Skeletal muscle tissue (tissue), 4 donors: ENCODE results near the gene LHX2. TPM values are rescaled to one million over a fixed set of nuclear protein-coding genes. Genes with fewer than 3 reads are reported as not detected.
"Not testable (repeated sequence)": the region's sequence is repeated elsewhere in the genome, so short reads cannot be mapped to it uniquely, and the experiment has no call there.

ENCODE experiments used
- H3K27ac ChIP-seq: one replicate; pipeline ENCODE4 v1.7.0; 2013; ENCODE audit warnings: mild to moderate bottlenecking, low read depth, low read length, inconsistent platforms
- H3K27me3 ChIP-seq, 3 donors: one replicate each; pipeline ENCODE4 v1.7.0; 2013; ENCODE audit warnings: low read length in 3 of 3; ENCODE audit not compliant: control insufficient read depth in 3 of 3, insufficient read depth in 3 of 3
- H3K36me3 ChIP-seq, 3 donors: one replicate each; pipeline ENCODE4 v1.7.0; 2013; ENCODE audit warnings: low read length in 3 of 3; ENCODE audit not compliant: control insufficient read depth in 3 of 3, insufficient read depth in 3 of 3
- H3K4me1 ChIP-seq, 3 donors: one replicate each; pipeline ENCODE4 v1.7.0; 2013; ENCODE audit warnings: low read length in 3 of 3, mild to moderate bottlenecking in 3 of 3; ENCODE audit not compliant: control insufficient read depth in 3 of 3, insufficient read depth in 3 of 3
- H3K4me3 ChIP-seq, 3 donors: one replicate each; pipeline ENCODE4 v1.7.0; 2013; ENCODE audit warnings: low read length in 3 of 3
- H3K9ac ChIP-seq, 3 donors: one replicate each; pipeline ENCODE4 v1.7.0; 2013; ENCODE audit warnings: low read length in 3 of 3, mild to moderate bottlenecking in 3 of 3, moderate library complexity in 2 of 3, low read depth in 1 of 3
- H3K9me3 ChIP-seq, 3 donors: one replicate each; pipeline ENCODE4 v1.7.0; 2013; ENCODE audit warnings: low read length in 3 of 3; ENCODE audit not compliant: control insufficient read depth in 3 of 3
- total RNA-seq: library from RNA; depleted of rRNA; stranded (reverse); fragments of >200 nt; gene quantifications from one replicate; pipeline ENCODE4 v1.2.3, GENCODE V29; 2014
- donor health status: Osteomylitis.

The LHX2 gene
- total RNA-seq, 1 donor from 2014 or later, result under 0.01 TPM

GRCh38 chr9:123978981-123979380 lies 32.6 kb upstream of the LHX2 start:
- H3K36me3 ChIP-seq, result no peaks in the 10 kb centered on the region
- H3K4me3 ChIP-seq, result no peak overlapping the region
- no peak overlapping the region for H3K27ac ChIP-seq
- no peak overlapping the region for H3K9ac ChIP-seq
- no peaks in the 10 kb centered on the region for H3K9me3 ChIP-seq
- H3K4me1 ChIP-seq, result no peaks in the 10 kb centered on the region
- H3K27me3 ChIP-seq, result peaks cover 10 to 26% (median 16%) of the 10 kb centered on the region in 3 donors

DNA sequence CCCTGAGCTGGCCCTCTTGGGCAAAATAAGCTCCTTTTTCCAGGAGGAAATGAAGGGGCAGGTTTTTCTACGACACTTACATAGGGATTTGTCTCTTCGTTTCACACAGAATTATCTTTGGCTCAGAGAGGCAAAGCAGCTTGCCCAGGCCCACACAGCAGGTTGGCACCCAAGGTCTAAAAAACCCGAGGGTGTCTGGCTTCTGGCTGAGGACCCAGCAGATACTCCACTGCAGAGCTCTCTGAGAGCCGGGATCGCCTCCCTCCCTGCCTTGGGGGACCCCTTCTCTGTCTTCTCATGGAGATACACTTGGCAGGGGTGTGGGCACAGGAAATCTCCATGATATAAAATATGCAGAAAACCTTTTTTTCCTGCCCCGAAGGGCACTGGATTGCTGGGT lies 29.0 kb upstream of the LHX2 start:
- Histone ChIP-seq H3K9ac (no peak overlapping the region), H3K36me3 (no peaks in the 10 kb centered on the region), H3K9me3 (no peaks in the 10 kb centered on the region), H3K27me3 (peaks cover 9 to 21% (median 20%) of the 10 kb centered on the region in 3 donors), H3K4me1 (no peaks in the 10 kb centered on the region), H3K4me3 (no peak overlapping the region), H3K27ac (no peak overlapping the region)

DNA sequence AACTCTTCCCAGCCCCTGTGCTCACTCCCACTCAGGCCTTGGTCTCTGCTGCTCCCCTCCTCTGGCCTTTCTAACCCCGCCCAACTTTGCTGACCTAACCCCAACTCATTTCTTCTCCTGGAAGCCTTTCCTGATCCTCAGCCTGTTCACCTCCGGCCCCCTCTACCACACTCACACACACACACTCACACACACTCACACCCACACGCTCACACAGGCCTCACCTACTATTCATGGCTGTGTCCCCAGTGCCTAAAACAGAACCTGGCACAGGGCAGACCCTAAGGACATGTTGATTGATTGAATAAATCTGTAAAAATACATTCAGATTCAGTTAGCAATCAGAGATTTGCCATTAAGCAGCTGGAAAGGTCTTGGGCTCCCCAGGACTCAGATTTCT lies 28.5 kb upstream of the LHX2 start:
- Histone ChIP-seq H3K27me3 (peaks cover 12 to 21% (median 20%) of the 10 kb centered on the region in 3 donors), H3K9ac (no peak overlapping the region)

GRCh38 chr9:123984802-123985201 lies 26.8 kb upstream of the LHX2 start:
- Histone ChIP-seq H3K4me1 (no peaks in the 10 kb centered on the region), H3K9ac (no peak overlapping the region), H3K9me3 (no peaks in the 10 kb centered on the region), H3K36me3 (no peaks in the 10 kb centered on the region), H3K27ac (no peak overlapping the region), H3K4me3 (no peak overlapping the region), H3K27me3 (peaks cover 12 to 18% (median 17%) of the 10 kb centered on the region in 3 donors)

More for the DNA sequence above, 28.5 kb upstream of the LHX2 start:
- H3K27ac ChIP-seq, result no peak overlapping the region
- H3K4me1 ChIP-seq, result no peaks in the 10 kb centered on the region
- H3K4me3 ChIP-seq, result no peak overlapping the region
- H3K36me3 ChIP-seq, result no peaks in the 10 kb centered on the region
- no peaks in the 10 kb centered on the region for H3K9me3 ChIP-seq

DNA sequence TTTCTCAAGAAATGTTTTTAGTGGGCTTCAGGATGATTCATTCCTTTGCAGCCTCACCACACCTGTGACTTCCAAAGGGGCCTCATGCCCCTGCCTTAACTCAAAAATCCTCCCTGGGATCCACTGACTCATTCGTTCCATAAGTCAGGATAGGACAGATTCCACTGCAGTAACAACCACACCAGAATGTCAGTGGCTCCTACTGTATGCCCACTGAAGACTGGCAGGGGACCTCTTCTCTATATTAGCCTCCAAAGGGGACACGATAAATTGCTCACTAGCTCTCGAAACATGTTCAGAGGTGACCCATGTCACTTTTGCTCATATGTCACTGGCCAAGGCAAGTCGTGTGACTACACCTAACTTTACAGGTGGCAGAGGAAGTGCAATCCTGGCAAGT lies 25.7 kb upstream of the LHX2 start:
- Histone ChIP-seq H3K36me3 (no peaks in the 10 kb centered on the region), H3K27me3 (peaks cover 11 to 16% (median 13%) of the 10 kb centered on the region in 3 donors), H3K4me1 (no peaks in the 10 kb centered on the region), H3K9ac (no peak overlapping the region), H3K27ac (no peak overlapping the region), H3K4me3 (no peak overlapping the region), H3K9me3 (no peaks in the 10 kb centered on the region)

- Histone ChIP-seq H3K9ac (no peak overlapping the region), H3K27me3 (peaks cover 14 to 23% (median 22%) of the 10 kb centered on the region in 3 donors), H3K9me3 (no peaks in the 10 kb centered on the region), H3K4me3 (no peak overlapping the region), H3K27ac (no peak overlapping the region), H3K4me1 (no peaks in the 10 kb centered on the region), H3K36me3 (no peaks in the 10 kb centered on the region)
Observed at GRCh38 chr9:123990427-123990826, 21.1 kb upstream of the LHX2 start.

GRCh38 chr9:123992679-123993078 lies 18.9 kb upstream of the LHX2 start:
- not testable (repeated sequence) for H3K36me3 ChIP-seq, H3K9me3 ChIP-seq, H3K4me1 ChIP-seq, H3K27ac ChIP-seq, H3K9ac ChIP-seq, H3K4me3 ChIP-seq
- peaks cover 36 to 41% (median 39%) of the 10 kb centered on the region in 3 donors for H3K27me3 ChIP-seq

DNA sequence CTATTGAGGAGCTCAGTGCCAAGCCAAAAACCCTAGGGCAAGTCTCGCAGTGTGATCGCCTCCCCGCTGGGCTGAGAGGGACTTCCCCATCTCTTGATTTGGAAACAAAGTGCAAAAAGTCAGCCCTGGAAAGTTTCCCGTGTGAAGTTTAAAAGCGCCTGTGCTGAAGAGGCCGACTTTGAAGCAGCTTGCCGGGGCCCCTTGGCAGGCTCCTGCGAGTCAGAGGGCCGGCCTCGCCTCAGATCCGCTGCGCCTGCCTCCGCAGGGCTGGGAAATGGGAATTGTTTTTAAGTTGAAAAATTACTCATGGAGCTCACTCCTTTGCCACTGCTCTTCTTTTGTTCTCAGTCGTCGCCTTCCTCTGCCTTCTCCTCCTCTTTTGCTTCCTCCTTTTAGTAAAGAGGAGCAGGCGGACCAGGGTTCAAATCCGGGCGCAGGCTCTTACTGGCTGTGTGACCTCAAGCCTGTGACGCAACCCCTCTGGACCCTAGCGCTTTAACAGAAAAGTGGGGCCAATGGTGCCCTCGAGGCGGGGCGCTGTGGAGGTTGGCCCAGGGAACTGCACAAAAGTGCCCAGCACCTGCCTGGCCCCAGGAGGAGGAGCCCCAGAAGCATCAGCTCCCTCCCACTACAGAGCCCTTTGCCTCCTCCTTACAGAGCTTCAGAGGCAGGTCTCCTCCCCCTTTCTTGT lies 14.7 kb upstream of the LHX2 start:
- Histone ChIP-seq H3K4me3 (no peak overlapping the region), H3K27me3 (peaks cover 63 to 69% (median 64%) of the 10 kb centered on the region in 3 donors), H3K9me3 (no peaks in the 10 kb centered on the region), H3K27ac (no peak overlapping the region), H3K4me1 (peaks cover 5 to 21% (median 10%) of the 10 kb centered on the region in 3 donors), H3K36me3 (no peaks in the 10 kb centered on the region), H3K9ac (no peak overlapping the region)

- Histone ChIP-seq H3K9ac (no peak overlapping the region), H3K27me3 (peaks cover 68 to 78% (median 73%) of the 10 kb centered on the region in 3 donors), H3K4me3 (no peak overlapping the region), H3K27ac (no peak overlapping the region), H3K36me3 (no peaks in the 10 kb centered on the region), H3K4me1 (peaks cover 5 to 21% (median 10%) of the 10 kb centered on the region in 3 donors), H3K9me3 (no peaks in the 10 kb centered on the region)
Observed at GRCh38 chr9:123997665-123998277, 13.8 kb upstream of the LHX2 start.

- H3K36me3 ChIP-seq, result no peaks in the 10 kb centered on the region
- no peak overlapping the region for H3K4me3 ChIP-seq
- H3K27ac ChIP-seq, result no peak overlapping the region
- H3K9ac ChIP-seq, result no peak overlapping the region
- H3K9me3 ChIP-seq, result no peaks in the 10 kb centered on the region
- H3K4me1 ChIP-seq, result peaks cover 5 to 21% (median 10%) of the 10 kb centered on the region in 3 donors
- peaks cover 72 to 82% (median 78%) of the 10 kb centered on the region in 3 donors for H3K27me3 ChIP-seq
Observed at GRCh38 chr9:123998278-123998925, 13.2 kb upstream of the LHX2 start.
